Subcutaneous adipose tissue (tissue), 4 donors: ENCODE measurements around the gene ZBTB46. TPM values are rescaled to one million over a fixed set of nuclear protein-coding genes. Genes with fewer than 3 reads are reported as not detected.

Experiments used
- CTCF ChIP-seq: fragments of 450-650 bp; IDR thresholded peaks from one replicate; pipeline ENCODE4 v1.5.1; 2016; ENCODE audit warnings: low read depth, mild to moderate bottlenecking, control low read depth, antibody characterized with exemption, moderate library complexity
- total RNA-seq, 4 donors: library from RNA; depleted of rRNA; stranded (reverse); fragments of >200 nt; gene quantifications; one replicate each; pipeline ENCODE4 v1.1.0, GENCODE V29; 2016

ZBTB46 gene
- total RNA-seq, 4 donors from 2014 or later, result 5.7 to 45.2 (median 7.4) TPM

GRCh38 chr20:63831646-63831992 lies 555 bp upstream of the ZBTB46 start:
- TF ChIP-seq CTCF, result no peak

DNA sequence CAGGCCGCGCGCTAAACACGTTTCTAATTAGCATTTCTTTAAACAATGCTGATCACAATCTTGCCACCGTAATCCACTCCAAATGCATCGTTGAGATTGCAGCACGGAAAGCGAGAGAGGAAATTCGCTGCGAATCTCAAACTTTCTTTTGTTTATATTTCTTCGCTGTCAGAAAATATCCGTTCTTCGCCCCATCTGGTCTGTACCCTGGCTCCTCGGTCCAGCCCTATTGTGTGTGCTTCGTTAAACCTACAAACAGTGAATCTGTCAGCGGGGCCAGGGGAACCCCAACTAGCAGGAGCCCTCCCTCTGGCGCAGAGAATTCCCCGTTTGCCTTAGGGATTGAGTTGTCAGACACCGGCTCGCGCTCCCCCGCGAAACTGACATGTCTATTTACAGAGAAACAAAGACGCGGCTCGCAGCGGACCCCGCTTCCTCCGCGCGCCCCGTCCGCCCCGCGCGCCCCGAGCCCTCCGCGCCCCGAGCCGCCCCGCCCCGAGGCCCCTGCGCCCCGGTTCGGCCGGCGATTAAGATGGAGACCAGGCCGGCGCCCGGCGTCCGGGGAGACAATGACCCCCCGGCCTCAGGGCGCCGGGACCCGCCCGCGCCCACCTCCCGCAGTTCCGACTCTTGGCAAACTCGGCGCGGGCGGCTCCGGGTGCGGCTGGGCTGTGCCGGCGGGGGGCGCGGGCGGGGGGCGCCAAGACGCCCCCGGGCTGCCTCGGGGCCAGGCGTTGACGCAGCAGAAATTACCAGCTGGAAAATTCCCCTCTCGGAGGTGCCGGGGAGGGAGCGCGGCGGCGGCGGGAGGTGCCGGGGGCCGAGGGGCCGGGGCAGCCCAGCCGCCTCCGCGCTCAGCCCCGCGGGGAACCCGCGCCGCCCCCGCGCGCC lies 874 bp downstream of the ZBTB46 start:
- TF ChIP-seq CTCF, result no peak

DNA sequence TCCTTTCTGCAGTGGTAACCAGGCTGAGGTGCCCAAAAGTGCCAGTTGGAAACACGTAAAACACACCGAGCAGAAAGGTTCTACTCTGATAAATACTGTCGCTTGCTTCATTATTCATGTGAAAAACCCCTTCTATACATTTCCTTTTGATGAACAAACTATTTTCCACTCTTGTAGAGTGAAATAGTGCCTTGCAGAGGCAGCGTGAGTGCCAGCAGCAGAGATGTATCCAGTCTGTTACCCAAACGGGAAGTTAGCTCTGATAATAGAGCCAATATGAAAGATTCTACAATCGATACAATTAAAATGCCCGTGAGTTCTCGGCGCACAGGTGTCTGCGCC lies 1.5 kb downstream of the ZBTB46 start:
- TF ChIP-seq CTCF, result no peak

- TF ChIP-seq CTCF, result no peak
These were observed 2.1 kb downstream of the ZBTB46 start for GRCh38 chr20:63828951-63829350.

DNA sequence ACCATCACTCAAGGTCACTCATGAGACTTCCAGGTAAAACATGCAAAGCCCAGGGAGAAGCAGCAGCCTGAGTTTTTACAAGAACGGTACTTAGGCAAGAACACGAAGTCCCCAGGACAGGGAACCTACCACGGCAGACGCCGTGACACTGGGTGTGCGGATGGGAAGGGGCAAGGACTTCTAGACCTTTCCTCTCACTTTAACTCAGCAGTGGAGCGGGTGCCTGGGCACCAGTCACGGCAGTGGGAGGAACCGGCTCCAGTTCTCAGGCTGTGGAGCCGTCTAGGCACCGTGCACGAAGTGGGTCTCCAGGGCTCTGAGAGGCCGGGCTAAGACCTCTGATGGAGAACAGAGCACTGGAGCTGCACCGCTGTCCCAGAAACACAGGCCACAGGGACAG lies 2.5 kb downstream of the ZBTB46 start:
- no peak for TF ChIP-seq CTCF

DNA sequence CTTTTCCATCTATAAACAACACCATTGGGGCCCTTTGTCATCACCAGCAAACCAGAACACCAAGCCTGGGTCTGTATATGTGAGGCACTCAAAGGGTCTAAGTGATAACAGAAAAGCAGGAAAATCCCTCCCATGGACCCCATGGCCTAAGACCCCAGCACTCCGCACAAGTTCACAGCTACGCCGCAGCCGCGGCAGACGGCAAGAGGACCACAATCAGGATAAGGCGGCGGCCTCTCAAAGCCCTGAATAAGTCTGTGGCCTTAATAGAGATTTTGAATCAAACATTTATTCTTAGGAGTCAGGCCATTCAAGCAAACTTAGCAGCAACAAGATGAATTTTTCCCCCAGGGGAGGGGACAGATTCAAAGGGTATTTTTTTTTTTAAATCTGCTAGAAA lies 2.9 kb downstream of the ZBTB46 start:
- TF ChIP-seq CTCF, result no peak

DNA sequence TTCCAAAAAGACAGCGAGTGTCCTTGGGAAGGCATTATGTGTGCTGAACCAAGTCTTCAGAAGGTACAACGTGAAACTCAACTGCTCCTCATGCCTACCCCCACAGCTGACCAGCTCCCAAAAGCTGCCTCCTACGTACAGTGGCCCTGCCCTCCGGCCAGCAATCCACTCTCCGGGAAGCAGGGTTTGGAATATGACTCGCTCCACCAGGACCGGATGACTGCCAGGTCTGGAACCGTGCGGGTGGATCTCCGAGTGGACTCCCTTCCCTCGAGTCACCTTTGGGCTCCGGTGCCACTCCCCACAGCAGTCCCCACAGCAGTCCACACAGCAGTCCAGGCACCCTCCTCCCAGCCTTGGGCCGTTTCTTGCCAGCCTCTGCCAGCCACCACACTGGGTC lies 4.3 kb downstream of the ZBTB46 start:
- TF ChIP-seq CTCF, result no peak
